GM19438 (cell line): ENCODE measurements around the gene FAM131A.

Experiments
- ATAC-seq: cut with Tn5 transposase; IDR thresholded peaks from one replicate; pipeline ENCODE4 v1.9.1; 2021; ENCODE audit warnings: low read depth; ENCODE audit not compliant: unreplicated experiment

The FAM131A gene

DNA sequence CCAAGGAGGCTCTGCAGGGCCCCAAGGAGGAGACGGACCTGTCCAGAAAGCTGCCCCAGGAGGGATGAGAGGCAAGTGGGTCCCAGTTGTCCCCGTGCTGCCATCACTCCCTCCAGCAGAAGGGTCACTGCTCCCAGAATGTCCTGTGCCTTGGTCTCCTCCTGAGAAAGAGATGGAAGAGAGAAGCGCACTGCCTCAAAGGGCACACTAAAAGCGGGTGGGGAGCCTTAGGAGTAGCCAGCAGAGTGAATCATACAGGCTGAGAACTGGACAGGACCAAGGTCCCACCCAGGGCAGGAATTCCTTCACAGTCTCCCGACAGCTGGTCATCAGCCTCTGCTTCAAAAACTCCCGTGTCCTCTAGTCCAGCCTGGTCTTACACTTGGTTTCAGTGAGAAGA is 36.0 kb downstream of the FAM131A start:
- ATAC-seq: no peak

DNA sequence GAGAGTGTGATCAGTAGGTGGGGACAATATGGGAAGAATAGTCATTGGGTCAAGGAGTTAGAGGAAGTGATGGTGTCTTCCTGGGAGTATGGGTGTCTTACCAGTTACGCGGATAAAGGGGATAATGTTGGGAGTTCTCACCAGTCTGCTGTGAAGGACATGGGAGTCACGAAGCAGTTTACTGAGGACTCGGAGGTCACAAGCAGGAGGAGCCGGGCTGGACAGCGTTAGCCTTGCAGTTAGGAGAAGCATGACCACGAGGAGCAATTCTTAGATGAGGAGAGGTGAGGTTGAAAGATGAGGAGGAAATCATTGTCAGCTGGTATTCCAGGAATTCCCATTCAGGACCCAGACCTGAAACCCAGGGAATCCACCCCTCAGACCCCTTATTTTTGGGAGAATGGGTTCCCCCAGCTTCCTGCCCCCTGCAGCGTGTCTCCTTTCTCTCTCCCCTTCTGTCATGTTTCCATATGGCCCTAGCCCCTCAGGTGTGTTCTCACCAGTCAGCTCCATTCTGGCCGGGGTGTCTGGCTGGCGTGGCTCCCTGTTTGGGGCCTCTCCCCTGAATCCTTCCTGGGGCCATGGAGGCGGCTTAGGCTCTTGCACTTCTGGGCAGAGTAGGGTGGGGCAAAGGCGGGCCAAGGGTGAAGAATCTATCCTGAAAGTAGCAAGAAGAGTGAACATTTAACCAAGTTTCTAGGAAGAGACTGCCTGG is 38.5 kb downstream of the FAM131A start:
- ATAC-seq: no peak

- ATAC-seq: no peak
Observed at GRCh38 chr3:184377374-184377773, 40.0 kb downstream of the FAM131A start.

GRCh38 chr3:184377882-184378445 is 40.6 kb downstream of the FAM131A start, which contains the start of gene THPO:
Gene THPO, minus strand, starts transcription at chr3:184378207. Its CDS starts 1,948 bp downstream, at chr3:184376259.
- ATAC-seq: no peak

DNA sequence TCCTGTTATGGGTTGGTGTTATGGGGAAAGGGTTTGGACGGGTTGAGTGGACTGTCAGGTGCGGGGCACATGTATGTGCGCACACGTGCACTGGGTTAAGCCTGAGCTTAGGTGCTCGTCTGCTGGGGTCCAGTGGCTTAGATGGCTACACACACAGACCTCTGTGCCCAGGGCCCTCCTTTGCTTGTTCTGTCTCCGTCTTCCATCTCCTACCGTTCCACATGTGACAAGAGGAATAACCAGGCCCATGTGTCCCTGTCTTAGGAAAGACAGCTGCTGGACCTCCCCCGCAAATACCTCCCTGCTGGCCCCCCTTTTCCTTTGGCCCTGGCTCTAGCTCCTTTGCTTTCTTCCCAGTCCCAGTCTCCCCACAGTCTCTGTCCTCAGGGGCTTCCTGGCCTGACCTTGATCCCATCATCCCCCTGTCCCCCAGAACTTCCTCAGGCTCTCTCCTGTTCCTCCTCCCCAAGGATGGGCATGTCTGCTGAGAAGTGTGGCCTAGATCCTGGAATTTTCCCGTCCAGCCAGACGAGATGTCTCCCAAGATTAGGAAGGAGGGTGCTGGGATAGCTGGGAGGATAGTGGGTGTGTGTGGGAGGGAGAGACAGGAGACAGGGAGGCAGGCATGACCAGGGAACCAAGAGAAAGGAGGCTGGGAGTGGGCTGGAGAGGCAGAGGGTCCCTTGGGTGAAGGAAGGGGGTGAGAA is 41.4 kb downstream of the FAM131A start:
- no peak for ATAC-seq

GRCh38 chr3:184379358-184380184 is 42.2 kb downstream of the FAM131A start, which contains the start of gene CHRD:
Gene CHRD, plus strand, starts transcription at chr3:184380054. Its CDS starts 265 bp downstream, at chr3:184380319.
- ATAC-seq: no peak

- ATAC-seq: no peak
Observed at GRCh38 chr3:184380185-184380626, 42.8 kb downstream of the FAM131A start.

GRCh38 chr3:184380627-184381260 is 43.3 kb downstream of the FAM131A start:
- ATAC-seq: no peak

DNA sequence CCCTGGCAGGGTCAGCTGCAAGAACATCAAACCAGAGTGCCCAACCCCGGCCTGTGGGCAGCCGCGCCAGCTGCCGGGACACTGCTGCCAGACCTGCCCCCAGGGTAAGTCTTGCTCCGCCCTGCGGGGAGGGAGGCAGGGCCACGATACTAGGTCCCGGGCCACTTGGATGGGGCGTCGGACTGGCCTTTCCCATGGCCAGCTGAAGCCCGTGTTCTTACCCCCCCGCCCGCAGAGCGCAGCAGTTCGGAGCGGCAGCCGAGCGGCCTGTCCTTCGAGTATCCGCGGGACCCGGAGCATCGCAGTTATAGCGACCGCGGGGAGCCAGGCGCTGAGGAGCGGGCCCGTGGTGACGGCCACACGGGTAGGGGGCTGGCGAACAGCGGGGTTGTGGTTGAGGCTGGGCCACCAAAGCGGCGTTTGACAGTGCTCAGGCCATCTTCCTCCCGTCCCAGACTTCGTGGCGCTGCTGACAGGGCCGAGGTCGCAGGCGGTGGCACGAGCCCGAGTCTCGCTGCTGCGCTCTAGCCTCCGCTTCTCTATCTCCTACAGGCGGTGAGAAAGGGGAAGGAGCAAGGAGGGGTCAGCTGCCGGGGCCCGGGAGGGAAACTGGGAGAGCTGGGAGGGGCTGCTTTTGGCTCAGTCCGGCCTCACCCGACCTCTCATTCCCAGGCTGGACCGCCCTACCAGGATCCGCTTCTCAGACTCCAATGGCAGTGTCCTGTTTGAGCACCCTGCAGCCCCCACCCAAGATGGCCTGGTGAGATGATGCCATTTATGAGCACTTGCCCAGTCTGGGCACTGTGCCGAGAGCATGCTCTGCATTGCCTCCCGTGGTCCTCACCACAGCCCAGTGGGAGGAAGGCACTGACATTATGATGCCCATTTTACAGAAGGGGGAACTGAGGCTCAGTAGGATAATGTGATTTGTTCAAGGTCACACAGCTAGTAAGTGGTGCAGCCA is 44.1 kb downstream of the FAM131A start:
- ATAC-seq: no peak

DNA sequence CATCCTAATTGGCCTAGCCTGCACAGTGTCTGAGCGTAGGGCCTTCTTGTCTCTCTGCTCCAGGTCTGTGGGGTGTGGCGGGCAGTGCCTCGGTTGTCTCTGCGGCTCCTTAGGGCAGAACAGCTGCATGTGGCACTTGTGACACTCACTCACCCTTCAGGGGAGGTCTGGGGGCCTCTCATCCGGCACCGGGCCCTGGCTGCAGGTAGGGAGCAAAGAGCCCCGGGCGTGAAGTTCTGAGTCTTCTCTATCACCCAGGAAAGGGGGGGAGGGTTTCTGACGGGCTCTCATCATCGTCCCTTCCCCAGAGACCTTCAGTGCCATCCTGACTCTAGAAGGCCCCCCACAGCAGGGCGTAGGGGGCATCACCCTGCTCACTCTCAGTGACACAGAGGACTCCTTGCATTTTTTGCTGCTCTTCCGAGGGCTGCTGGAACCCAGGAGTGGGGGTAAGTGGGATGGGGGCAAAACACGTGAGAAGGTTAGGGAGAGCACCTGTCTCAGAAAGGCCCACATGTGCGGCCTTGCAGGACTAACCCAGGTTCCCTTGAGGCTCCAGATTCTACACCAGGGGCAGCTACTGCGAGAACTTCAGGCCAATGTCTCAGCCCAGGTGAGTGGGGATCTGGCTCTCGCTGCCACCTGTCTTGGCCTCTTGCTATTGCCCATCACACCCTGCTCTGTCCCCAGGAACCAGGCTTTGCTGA is 45.1 kb downstream of the FAM131A start:
- ATAC-seq: no peak

GRCh38 chr3:184383033-184383740 is 45.8 kb downstream of the FAM131A start:
- ATAC-seq: no peak

GRCh38 chr3:184384342-184384741 is 46.9 kb downstream of the FAM131A start:
- ATAC-seq: no peak

DNA sequence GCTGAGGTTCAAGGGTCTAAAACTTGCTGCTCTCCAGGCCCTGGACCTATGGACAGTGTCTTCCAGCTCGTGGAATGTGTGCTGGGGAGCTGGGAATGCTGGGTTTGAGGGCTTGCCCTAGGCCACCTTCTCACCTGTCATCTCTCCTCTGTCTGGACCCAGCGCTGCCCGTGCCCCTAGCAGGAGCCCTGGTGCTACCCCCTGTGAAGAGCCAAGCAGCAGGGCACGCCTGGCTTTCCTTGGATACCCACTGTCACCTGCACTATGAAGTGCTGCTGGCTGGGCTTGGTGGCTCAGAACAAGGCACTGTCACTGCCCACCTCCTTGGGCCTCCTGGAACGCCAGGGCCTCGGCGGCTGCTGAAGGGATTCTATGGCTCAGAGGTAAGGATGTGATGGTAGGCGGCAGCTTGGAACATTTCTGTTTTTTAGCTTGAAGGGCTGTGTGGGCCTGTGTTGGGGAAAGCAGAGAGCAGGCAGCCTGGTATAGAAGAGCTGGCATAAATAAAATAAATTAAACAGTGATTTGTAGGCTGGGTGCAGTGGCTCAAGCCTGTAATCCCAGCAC is 47.5 kb downstream of the FAM131A start:
- no peak for ATAC-seq

DNA sequence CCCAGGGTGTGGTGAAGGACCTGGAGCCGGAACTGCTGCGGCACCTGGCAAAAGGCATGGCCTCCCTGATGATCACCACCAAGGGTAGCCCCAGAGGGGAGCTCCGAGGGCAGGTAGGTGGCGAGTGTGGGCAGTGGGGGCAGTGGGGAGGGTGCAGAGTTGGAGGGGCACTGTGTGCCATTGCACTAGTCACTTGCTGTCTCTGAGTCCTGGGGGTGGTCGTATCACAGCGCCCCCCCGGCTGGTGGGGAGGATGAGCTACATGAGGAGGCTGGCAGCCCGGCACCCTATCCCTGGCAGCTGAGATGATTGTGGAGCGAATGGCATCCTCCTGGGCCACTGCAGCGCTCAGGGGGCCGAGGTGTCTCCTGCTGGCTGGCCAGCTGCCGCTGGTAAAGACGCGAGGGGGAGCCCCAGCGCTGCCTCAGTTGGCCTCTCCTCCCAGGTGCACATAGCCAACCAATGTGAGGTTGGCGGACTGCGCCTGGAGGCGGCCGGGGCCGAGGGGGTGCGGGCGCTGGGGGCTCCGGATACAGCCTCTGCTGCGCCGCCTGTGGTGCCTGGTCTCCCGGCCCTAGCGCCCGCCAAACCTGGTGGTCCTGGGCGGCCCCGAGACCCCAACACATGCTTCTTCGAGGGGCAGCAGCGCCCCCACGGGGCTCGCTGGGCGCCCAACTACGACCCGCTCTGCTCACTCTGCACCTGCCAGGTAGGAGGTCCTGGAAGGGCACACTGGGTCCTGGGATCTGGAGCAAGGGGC is 48.8 kb downstream of the FAM131A start:
- no peak for ATAC-seq

DNA sequence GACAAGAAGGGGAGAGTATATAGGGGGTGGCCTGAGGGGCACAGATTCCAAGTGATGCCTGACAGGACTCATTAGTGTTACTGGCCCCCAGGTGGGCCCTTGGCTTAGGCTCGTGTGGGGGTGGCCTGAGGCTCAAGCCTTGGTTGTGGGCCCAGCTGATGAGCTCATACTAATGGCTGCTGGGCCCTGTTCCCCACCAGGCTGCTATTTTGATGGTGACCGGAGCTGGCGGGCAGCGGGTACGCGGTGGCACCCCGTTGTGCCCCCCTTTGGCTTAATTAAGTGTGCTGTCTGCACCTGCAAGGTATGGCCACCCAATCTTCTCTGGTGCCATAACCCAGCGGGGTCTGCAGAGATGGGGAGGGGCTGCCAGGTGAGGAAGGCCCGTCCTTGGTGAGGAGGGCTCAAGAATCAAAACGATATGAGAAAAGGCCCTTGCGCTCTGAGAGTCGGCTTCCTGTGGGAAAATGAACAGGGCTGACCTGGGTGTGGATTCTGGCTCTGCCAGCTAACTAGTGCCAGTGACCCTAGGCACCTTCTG is 49.8 kb downstream of the FAM131A start:
- ATAC-seq: no peak

- ATAC-seq: no peak
Observed at GRCh38 chr3:184388164-184388935, 51.0 kb downstream of the FAM131A start.
